RWPE2 (cell line): ENCODE results near the gene SMS.
A peak's percentile ranks its signal among the peaks of the same experiment; 100 is the strongest.

Experiments
- ATAC-seq: fragments of 200-7000 bp; cut with Tn5 transposase; 3 replicates; pipeline ENCODE4 v1.9.1; 2021; ENCODE audit warnings: low read depth
- DNase-seq: peaks from one replicate; pipeline ENCODE4 v3.0.0-alpha.2; 2020; ENCODE audit warnings: low spot score
- H3K27ac ChIP-seq: fragments of 450-650 bp; 2 replicates; pipeline ENCODE4 v1.5.1; 2017; ENCODE audit warnings: mild to moderate bottlenecking; ENCODE audit not compliant: poor library complexity, severe bottlenecking
- H3K27me3 ChIP-seq: fragments of 250-450 bp; sonication (Bioruptor Pico); 2 replicates; pipeline ENCODE4 v1.5.1; 2021; ENCODE audit warnings: mild to moderate bottlenecking, moderate library complexity; ENCODE audit not compliant: insufficient read depth, poor library complexity, severe bottlenecking
- H3K36me3 ChIP-seq: fragments of 250-450 bp; sonication (Bioruptor Pico); 2 replicates; pipeline ENCODE4 v1.5.1; 2020; ENCODE audit warnings: low read depth, mild to moderate bottlenecking, moderate library complexity
- H3K4me1 ChIP-seq: fragments of 250-450 bp; sonication (Bioruptor Pico); 2 replicates; pipeline ENCODE4 v1.5.1; 2021; ENCODE audit warnings: mild to moderate bottlenecking, moderate library complexity; ENCODE audit not compliant: insufficient read depth, poor library complexity, severe bottlenecking
- H3K4me3 ChIP-seq: fragments of 250-450 bp; sonication (Bioruptor Pico); 2 replicates; pipeline ENCODE4 v1.5.1; 2021; ENCODE audit warnings: mild to moderate bottlenecking, moderate library complexity; ENCODE audit not compliant: severe bottlenecking
- H3K9me3 ChIP-seq: fragments of 250-450 bp; sonication (Bioruptor Pico); 2 replicates; pipeline ENCODE4 v1.5.1; 2021; ENCODE audit warnings: mild to moderate bottlenecking, moderate library complexity; ENCODE audit not compliant: severe bottlenecking
- CTCF ChIP-seq: fragments of 450-650 bp; IDR thresholded peaks from one replicate; pipeline ENCODE4 v1.5.1; 2017; ENCODE audit warnings: mild to moderate bottlenecking, moderate library complexity; ENCODE audit not compliant: poor library complexity, severe bottlenecking

SMS gene

GRCh38 chrX:21912220-21912619 lies 28.3 kb upstream of the SMS start:
- H3K27ac ChIP-seq: no peak overlapping the region
- ATAC-seq: no peak
- H3K4me1 ChIP-seq: no peaks in the 10 kb centered on the region
- no peak overlapping the region for H3K4me3 ChIP-seq
- H3K27me3 ChIP-seq: no peaks in the 10 kb centered on the region
- no peak for DNase-seq
- no peak for TF ChIP-seq CTCF
- H3K36me3 ChIP-seq: no peaks in the 10 kb centered on the region
- H3K9me3 ChIP-seq: no peaks in the 10 kb centered on the region

DNA sequence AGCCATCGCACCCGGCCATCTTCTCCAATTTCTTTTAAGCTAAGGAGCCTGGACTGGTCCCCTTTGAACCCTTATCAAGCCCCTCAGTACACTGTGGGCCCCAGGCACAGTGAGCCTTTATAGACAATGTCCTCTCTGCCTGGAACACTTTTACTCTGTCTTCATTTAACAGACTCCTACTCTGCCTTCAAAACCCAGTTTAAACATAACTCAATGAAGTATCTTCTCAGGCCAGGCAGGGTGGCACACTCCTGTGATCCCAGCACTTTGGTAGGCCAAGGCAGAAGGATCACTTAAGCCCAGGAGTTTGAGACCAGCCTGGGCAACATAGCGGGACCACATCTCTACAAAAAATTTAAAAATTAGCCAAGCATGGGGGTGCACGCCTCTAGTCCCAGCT lies 27.5 kb upstream of the SMS start:
- Histone ChIP-seq H3K27ac (no peak overlapping the region), H3K36me3 (no peaks in the 10 kb centered on the region), H3K9me3 (no peaks in the 10 kb centered on the region), H3K27me3 (no peaks in the 10 kb centered on the region), H3K4me1 (no peaks in the 10 kb centered on the region), H3K4me3 (no peak overlapping the region)
- no peak for TF ChIP-seq CTCF
- no peak for DNase-seq
- ATAC-seq: no peak

DNA sequence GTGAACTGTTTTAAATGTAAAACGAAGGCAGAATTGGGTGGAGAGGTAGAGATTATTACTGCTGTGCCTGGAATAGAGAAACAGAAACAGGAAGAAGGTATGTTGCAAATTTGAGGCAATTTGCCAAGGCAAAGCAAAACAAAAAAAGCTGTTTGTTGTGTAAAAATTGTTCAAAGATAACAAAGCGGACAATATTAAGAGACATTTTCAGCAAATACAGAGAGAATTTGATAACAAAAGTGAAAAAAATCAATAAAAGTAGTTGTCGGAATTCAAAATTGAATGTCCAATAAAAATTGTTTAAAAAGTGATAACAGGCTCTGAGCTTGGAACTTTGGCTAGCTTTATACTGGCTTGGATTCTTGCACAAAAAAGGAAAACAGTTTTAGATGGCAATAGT lies 14.4 kb upstream of the SMS start:
- DNase-seq: no peak
- no peaks in the 10 kb centered on the region for H3K9me3 ChIP-seq
- no peak for TF ChIP-seq CTCF
- H3K4me1 ChIP-seq: peaks cover 18% of the 10 kb centered on the region
- no peaks in the 10 kb centered on the region for H3K36me3 ChIP-seq
- H3K27ac ChIP-seq: peak overlapping the region; percentile 94
- H3K4me3 ChIP-seq: peak overlapping the region; percentile 8
- H3K27me3 ChIP-seq: no peaks in the 10 kb centered on the region
- no peak for ATAC-seq

- Histone ChIP-seq H3K27ac (peak overlapping the region; percentile 94), H3K4me3 (peak overlapping the region; percentile 8)
- ATAC-seq: peak; percentile 95
Measured at GRCh38 chrX:21926527-21927278, 13.8 kb upstream of the SMS start.

More at GRCh38 chrX:21926527-21927278, 13.8 kb upstream of the SMS start:
- no peaks in the 10 kb centered on the region for H3K27me3 ChIP-seq
- H3K4me1 ChIP-seq: peaks cover 18% of the 10 kb centered on the region
- TF ChIP-seq CTCF: no peak
- no peaks in the 10 kb centered on the region for H3K36me3 ChIP-seq
- no peak for DNase-seq
- no peaks in the 10 kb centered on the region for H3K9me3 ChIP-seq
